K562 (cell line): ENCODE results near the gene RERGL. TPM values are rescaled to one million over a fixed set of nuclear protein-coding genes. Genes with fewer than 3 reads are reported as not detected.

Source experiments
- ATAC-seq: fragments of 200-7000 bp; cut with Tn5 transposase; 3 replicates; pipeline ENCODE4 v1.9.1; 2020; ENCODE audit warnings: moderate library complexity
- BruUV-seq: library from RNA; stranded (reverse); fragments of 400-500 nt; replicated peaks from 2 replicates; lab custom pipeline; 2021; lab: Mats Ljungman, UMichigan
- CTCF ChIA-PET: fragments of 300-600 bp; formaldehyde crosslinking; extraction: SDS; loops from one replicate; lab custom pipeline; 2021; ENCODE audit warnings: low intra/inter-chr PET ratio; lab: Yijun Ruan, JAX
- POLR2A ChIA-PET: fragments of 300-600, 350-650 bp; sonication (Branson Sonifier 250); formaldehyde crosslinking; extraction: SDS; loops from one replicate; lab custom pipeline; 2021; ENCODE audit warnings: antibody characterized with exemption, inconsistent platforms; lab: Yijun Ruan, JAX
- DNase-seq, 4 experiments: peaks; one replicate each; pipeline versions ENCODE4 v3.0.0 to v3.0.0-alpha.2; 2011 to 2018; ENCODE audit warnings: low spot score in 3 of 4, mixed read lengths in 3 of 4; ENCODE audit errors: extremely low read depth in 1 of 4
- FAIRE-seq: peaks from 2 replicates; lab custom pipeline; 2011; peaks lifted over from hg19 to GRCh38; lab: Jason Lieb, UNC
- H2AFZ ChIP-seq: 2 replicates; pipeline ENCODE4 v1.6.0; 2011; ENCODE audit warnings: low read depth, low read length, control low read depth, inconsistent platforms
- H3K27ac ChIP-seq: fragments of 200-600 bp; 3 replicates; pipeline ENCODE4 v1.8.0; 2011; ENCODE audit warnings: low read depth, mild to moderate bottlenecking, control low read depth, inconsistent platforms, low read length, moderate library complexity, mixed read lengths; ENCODE audit errors: extremely low read depth
- H3K27me3 ChIP-seq, 2 experiments: fragments of 300-600 bp in 1 of 2; 2 replicates in 1 of 2; 3 replicates in 1 of 2; pipeline versions ENCODE4 v1.6.0 to v1.8.0; 2011; ENCODE audit warnings: inconsistent platforms in 2 of 2, low read length in 2 of 2, mild to moderate bottlenecking in 1 of 2, mixed read lengths in 1 of 2, moderate library complexity in 1 of 2; ENCODE audit not compliant: control insufficient read depth in 2 of 2, insufficient read depth in 2 of 2
- H3K36me3 ChIP-seq: fragments of 300-600 bp; 3 replicates; pipeline ENCODE4 v1.8.0; 2011; ENCODE audit warnings: mild to moderate bottlenecking, low read length, inconsistent platforms; ENCODE audit not compliant: control insufficient read depth, insufficient read depth
- H3K4me1 ChIP-seq, 2 experiments: fragments of 200-600 bp in 1 of 2; replicated peaks in 1 of 2; 2 replicates in 1 of 2; 3 replicates in 1 of 2; pipeline versions ENCODE4 v1.5.1 to v1.8.0; 2011; ENCODE audit warnings: inconsistent platforms in 2 of 2, low read length in 2 of 2, mild to moderate bottlenecking in 1 of 2, mixed read lengths in 1 of 2, moderate library complexity in 1 of 2; ENCODE audit not compliant: control insufficient read depth in 2 of 2, insufficient read depth in 2 of 2
- H3K4me2 ChIP-seq: 2 replicates; pipeline ENCODE4 v1.6.1; 2011; ENCODE audit warnings: low read length, control low read depth, inconsistent platforms, mixed read lengths; ENCODE audit not compliant: insufficient read depth
- H3K4me3 ChIP-seq: fragments of 200-600 bp; sonication (generic), shearing (Covaris generic); 2 replicates; pipeline ENCODE4 v1.5.1; 2016; ENCODE audit warnings: control low read depth, inconsistent platforms
- H3K79me2 ChIP-seq: fragments of 200-600 bp; 3 replicates; pipeline ENCODE4 v1.8.0; 2011; ENCODE audit warnings: low read length, inconsistent platforms; ENCODE audit not compliant: control insufficient read depth, insufficient read depth
- H3K9ac ChIP-seq, 2 experiments: 2 replicates each; pipeline versions ENCODE4 v1.6.0 to v1.6.1; 2011; ENCODE audit warnings: low read depth in 2 of 2, low read length in 2 of 2, control low read depth in 1 of 2, inconsistent platforms in 1 of 2, mild to moderate bottlenecking in 1 of 2, mixed read lengths in 1 of 2; ENCODE audit not compliant: insufficient read depth in 1 of 2
- H3K9me1 ChIP-seq: one replicate; pipeline ENCODE4 v1.6.0; 2011; ENCODE audit warnings: inconsistent platforms, mild to moderate bottlenecking, low read length, moderate library complexity; ENCODE audit not compliant: control insufficient read depth, insufficient read depth
- H3K9me3 ChIP-seq: replicated peaks from 2 replicates; pipeline ENCODE4 v1.5.1; 2011; ENCODE audit warnings: low read depth, low read length, inconsistent platforms; ENCODE audit not compliant: control insufficient read depth, insufficient read depth
- H4K20me1 ChIP-seq: replicated peaks from 2 replicates; pipeline ENCODE4 v1.6.1; 2011; ENCODE audit warnings: low read length, inconsistent platforms, mixed read lengths; ENCODE audit not compliant: control insufficient read depth, insufficient read depth
- BMI1 ChIP-seq: fragments of 150-350 bp; IDR thresholded peaks from 2 replicates; pipeline ENCODE4 v1.6.1; 2014; ENCODE audit warnings: low read length
- CHAMP1 ChIP-seq: fragments of 450-650 bp; IDR thresholded peaks from 2 replicates; pipeline ENCODE4 v1.6.1; 2016; ENCODE audit warnings: mild to moderate bottlenecking
- CREB3 ChIP-seq: fragments of 450-650 bp; conservative IDR thresholded peaks from 2 replicates; pipeline ENCODE4 v1.6.1; 2016; ENCODE audit warnings: missing genetic modification characterization, low read depth, mild to moderate bottlenecking, missing compliant biosample characterization, moderate library complexity
- CTCFL ChIP-seq: IDR thresholded peaks from 2 replicates; pipeline ENCODE4 v1.6.1; 2011; ENCODE audit warnings: borderline replicate concordance, low read depth, mild to moderate bottlenecking, moderate library complexity, low read length; ENCODE audit not compliant: insufficient read depth, poor library complexity, severe bottlenecking
- E2F4 ChIP-seq: sonication (generic); formaldehyde crosslinking; IDR thresholded peaks from 2 replicates; pipeline ENCODE4 v1.8.0; 2022; ENCODE audit warnings: mild to moderate bottlenecking, low read depth, missing genetic modification reagents
- GABPB1 ChIP-seq: sonication (generic); formaldehyde crosslinking; IDR thresholded peaks from 2 replicates; pipeline ENCODE4 v1.8.0; 2022; ENCODE audit warnings: mild to moderate bottlenecking, missing genetic modification reagents
- ILF3 ChIP-seq: fragments of 450-650 bp; IDR thresholded peaks from 2 replicates; pipeline ENCODE4 v1.6.1; 2018; ENCODE audit warnings: antibody characterized with exemption, mild to moderate bottlenecking, moderate library complexity, borderline replicate concordance
- KAT8 ChIP-seq: fragments of 450-650 bp; IDR thresholded peaks from 2 replicates; pipeline ENCODE4 v1.6.1; 2016; ENCODE audit warnings: low read depth, mild to moderate bottlenecking
- MBD2 ChIP-seq: sonication (generic); IDR thresholded peaks from 2 replicates; pipeline ENCODE4 v1.6.1; 2016; ENCODE audit warnings: low read depth, borderline replicate concordance
- MEF2D ChIP-seq: conservative IDR thresholded peaks from 2 replicates; pipeline ENCODE4 v1.6.1; 2016; ENCODE audit warnings: low read depth, missing genetic modification characterization, missing compliant biosample characterization
- MTA3 ChIP-seq: fragments of 450-650 bp; formaldehyde crosslinking; IDR thresholded peaks from 2 replicates; pipeline ENCODE4 v1.6.1; 2017; ENCODE audit warnings: mild to moderate bottlenecking, borderline replicate concordance
- NRF1 ChIP-seq, 2 experiments: fragments of 450-650 bp; IDR thresholded peaks in 1 of 2; conservative IDR thresholded peaks in 1 of 2; 2 replicates each; pipeline ENCODE4 v1.6.1; 2014; ENCODE audit warnings: mild to moderate bottlenecking in 2 of 2
- RBM25 ChIP-seq: fragments of 200-400 bp; formaldehyde crosslinking; IDR thresholded peaks from 2 replicates; pipeline ENCODE4 v1.6.1; 2018; ENCODE audit warnings: low read length, low read depth, moderate library complexity; ENCODE audit not compliant: severe bottlenecking
- THRAP3 ChIP-seq: fragments of 450-650 bp; IDR thresholded peaks from 2 replicates; pipeline ENCODE4 v1.6.1; 2016; ENCODE audit warnings: mild to moderate bottlenecking, inconsistent platforms, borderline replicate concordance
- WGBS: fragments of 100-300 bp; shearing (Covaris generic); methylation state at CpG from one replicate; pipeline ENCODE4 v1.1.6; 2016; ENCODE audit warnings: low coverage, mixed read lengths; ENCODE audit not compliant: insufficient coverage; ENCODE audit errors: missing lambda C conversion rate; 5-methylcytosine and 5-hydroxymethylcytosine counted together
- in situ Hi-C: fragments of 300-500 bp; cut with MboI; formaldehyde crosslinking; loops from 4 replicates; pipeline ENCODE4 v1.15.0; 2018; ENCODE audit warnings: inconsistent platforms, mixed read lengths
- intact Hi-C: fragments of 100-400 bp; cut with micrococcal nuclease; formaldehyde crosslinking; loops from 2 replicates; pipeline ENCODE4 v1.14.2; 2022
- polyA plus RNA-seq, 8 experiments: library from polyadenylated mRNA; depleted of rRNA in 4 of 8; stranded (reverse) in 5 of 8; unstranded in 3 of 8; fragments of >200 nt; fragmentation: Nextera tagmentation in 2 of 8; fragmentation: Illumina TruSeq in 1 of 8; extraction: Ambion mirVana in 2 of 8; extraction: Trizol in 1 of 8; gene quantifications; 2 replicates each; pipeline versions ENCODE4 v1.2.1 to v1.2.3, GENCODE V29; 2011 to 2014; ENCODE audit warnings: inconsistent platforms in 1 of 8, missing spikeins in 1 of 8
- total RNA-seq, 7 experiments: library from RNA; depleted of rRNA in 6 of 7; stranded (reverse); fragments of >200 nt in 6 of 7; fragmentation: Illumina TruSeq in 2 of 7; extraction: Trizol in 2 of 7; gene quantifications; 2 replicates each; pipeline versions ENCODE4 v1.2.1 to v1.2.3, GENCODE V29; 2011 to 2021; ENCODE audit warnings: low replicate concordance in 1 of 7

The RERGL gene
- total and polyA plus RNA-seq, 9 of the 15 experiments (the other 6 are each of a cell fraction or from before 2014, with no cell fraction given), result 0.11 TPM; not detected in 8

GRCh38 chr12:18074001-18074400 lies 16.0 kb downstream of the RERGL start (continued):
- no peak for TF ChIP-seq CTCFL

GRCh38 chr12:18072723-18073122 lies 17.3 kb downstream of the RERGL start:
- ChIA-PET POLR2A (no interaction called here), CTCF (no interaction called here)
- in situ Hi-C loops (no loop called here), intact Hi-C loops (no loop called here)
- no peaks in the 10 kb centered on the region for H3K9me3 ChIP-seq
- H3K9ac ChIP-seq, result no peak overlapping the region
- no peaks in the 10 kb centered on the region for H3K27me3 ChIP-seq
- no peak overlapping the region for H3K4me2 ChIP-seq
- H4K20me1 ChIP-seq, result no peaks in the 10 kb centered on the region
- no peaks in the 10 kb centered on the region for H3K4me1 ChIP-seq
- no peak overlapping the region for H2AFZ ChIP-seq
- H3K9me1 ChIP-seq, result no peaks in the 10 kb centered on the region
- BruUV-seq, result no TSS peak
- ATAC-seq (no peak), DNase-seq (no peak), FAIRE-seq (no peak)
- H3K4me3 ChIP-seq, result no peak overlapping the region
- H3K36me3 ChIP-seq, result no peaks in the 10 kb centered on the region
- no peak overlapping the region for H3K27ac ChIP-seq
- WGBS, result 0% methylated on average over 8 of the region's 14 CpGs
- no peaks in the 10 kb centered on the region for H3K79me2 ChIP-seq
- no peak for TF ChIP-seq CHAMP1
- TF ChIP-seq KAT8, result no peak
- no peak for TF ChIP-seq MTA3
- TF ChIP-seq CREB3 (tag), result no peak
- no peak for TF ChIP-seq MEF2D (tag)
- TF ChIP-seq BMI1, result no peak
- TF ChIP-seq ILF3, result no peak
- no peak for TF ChIP-seq RBM25
- no peak for TF ChIP-seq E2F4 (CRISPR knock-in tag)
- TF ChIP-seq NRF1 (conservative IDR thresholded peaks at IDR 0.05 in 1 of 2, IDR thresholded peaks at IDR 0.05 in 1 of 2), result no peak
- TF ChIP-seq MBD2, result no peak
- TF ChIP-seq GABPB1 (CRISPR knock-in tag), result no peak
- no peak for TF ChIP-seq THRAP3
